ENCODE data around the gene ACD. TPM values are rescaled to one million over a fixed set of nuclear protein-coding genes. Genes with fewer than 3 reads are reported as not detected.

The ACD gene
- total and polyA plus RNA-seq, 9 donors, result 5.3 to 40.8 (median 29.4) TPM

- no peaks in the 10 kb centered on the region for H3K27me3 ChIP-seq
- WGBS, 3 donors, result 84 to 87% (median 86%) methylated on average over 6 of the region's 6 CpGs
- no peak for DNase-seq
- intact Hi-C loops (cut with DNase I), result loop anchor here in 2 of 4 donors (5.0 to 10.0 kb wide), 3 partner anchors 139 to 437 kb away; partner anchors contain the start of genes CTRL (in 1 of the 2), PSMB10 (in 1 of the 2), RIPOR1 (in 1 of the 2) and TMEM208 (in 1 of the 2)
- H3K36me3 ChIP-seq, result no peaks in the 10 kb centered on the region
- H3K9me3 ChIP-seq, result no peaks in the 10 kb centered on the region
- no peak overlapping the region for H3K27ac ChIP-seq
- no peak overlapping the region for H3K4me3 ChIP-seq
- no peak for TF ChIP-seq CTCF (IDR thresholded peaks at IDR 0.05)
- TF ChIP-seq POLR2A (IDR thresholded peaks at IDR 0.05), result no peak
- H3K4me1 ChIP-seq (ENCODE audit: insufficient read depth), result peaks cover 13% of the 10 kb centered on the region
These were observed 3.8 kb upstream of the ACD start for GRCh38 chr16:67663877-67664222.

GRCh38 chr16:67663151-67663876 lies 3.3 kb upstream of the ACD start:
- Histone ChIP-seq H3K27ac (no peak overlapping the region), H3K9me3 (no peaks in the 10 kb centered on the region), H3K27me3 (no peaks in the 10 kb centered on the region), H3K4me1 (ENCODE audit: insufficient read depth) (peaks cover 13% of the 10 kb centered on the region), H3K4me3 (no peak overlapping the region), H3K36me3 (no peaks in the 10 kb centered on the region)
- WGBS, 3 donors, result 77 to 83% (median 79%) methylated on average over 24 to 25 of the region's 25 CpGs
- peak in 1 of 5 donors; percentile 49 for DNase-seq
- intact Hi-C loops (cut with DNase I), result loop anchor here in 2 of 4 donors (5.0 to 10.0 kb wide), 3 partner anchors 139 to 436 kb away; partner anchors contain the start of genes CTRL (in 1 of the 2), PSMB10 (in 1 of the 2), RIPOR1 (in 1 of the 2) and TMEM208 (in 1 of the 2)
- no peak for TF ChIP-seq CTCF (IDR thresholded peaks at IDR 0.05)
- TF ChIP-seq EP300 (IDR thresholded peaks at IDR 0.05), result no peak
- TF ChIP-seq POLR2A (IDR thresholded peaks at IDR 0.05), result no peak

- H3K27ac ChIP-seq, result no peak overlapping the region
- no peaks in the 10 kb centered on the region for H3K27me3 ChIP-seq
- no peak overlapping the region for H3K4me3 ChIP-seq
- H3K4me1 ChIP-seq (ENCODE audit: insufficient read depth), result peaks cover 12% of the 10 kb centered on the region
- no peaks in the 10 kb centered on the region for H3K9me3 ChIP-seq
- no peaks in the 10 kb centered on the region for H3K36me3 ChIP-seq
- DNase-seq, result no peak
- intact Hi-C loops (cut with DNase I), result loop anchor here in 2 of 4 donors (5.0 to 10.0 kb wide), 3 partner anchors 138 to 435 kb away; partner anchors contain the start of genes CTRL (in 1 of the 2), PSMB10 (in 1 of the 2), RIPOR1 (in 1 of the 2) and TMEM208 (in 1 of the 2)
- TF ChIP-seq POLR2A (IDR thresholded peaks at IDR 0.05) (no peak), EP300 (IDR thresholded peaks at IDR 0.05) (no peak), CTCF (IDR thresholded peaks at IDR 0.05) (no peak)
These were observed 2.6 kb upstream of the ACD start for GRCh38 chr16:67662653-67663010.

GRCh38 chr16:67661886-67662652 lies 2.0 kb upstream of the ACD start:
- Histone ChIP-seq H3K4me1 (ENCODE audit: insufficient read depth) (peaks cover 8% of the 10 kb centered on the region), H3K4me3 (no peak overlapping the region), H3K27ac (no peak overlapping the region), H3K9me3 (no peaks in the 10 kb centered on the region), H3K36me3 (no peaks in the 10 kb centered on the region), H3K27me3 (no peaks in the 10 kb centered on the region)
- TF ChIP-seq POLR2A (IDR thresholded peaks at IDR 0.05) (no peak), EP300 (IDR thresholded peaks at IDR 0.05) (no peak), CTCF (IDR thresholded peaks at IDR 0.05) (no peak)
- DNase-seq, result peak in 2 of 5 donors; percentile 54 to 57
- WGBS, 3 donors, result 84 to 93% (median 87%) methylated on average over 34 of the region's 34 CpGs
- intact Hi-C loops (cut with DNase I), result loop anchor here in 2 of 4 donors (5.0 to 10.0 kb wide), 3 partner anchors 137 to 435 kb away; partner anchors contain the start of genes CTRL (in 1 of the 2), PSMB10 (in 1 of the 2), RIPOR1 (in 1 of the 2) and TMEM208 (in 1 of the 2)
